K562 (cell line): ENCODE measurements around the gene PSRC1. TPM values are rescaled to one million over a fixed set of nuclear protein-coding genes. Genes with fewer than 3 reads are reported as not detected.
A peak's percentile ranks its signal among the peaks of the same experiment; 100 is the strongest.

Source experiments
- ATAC-seq: fragments of 200-7000 bp; cut with Tn5 transposase; 3 replicates; pipeline ENCODE4 v1.9.1; 2020; ENCODE audit warnings: moderate library complexity
- BruUV-seq: library from RNA; stranded (reverse); fragments of 400-500 nt; replicated peaks from 2 replicates; lab custom pipeline; 2021; lab: Mats Ljungman, UMichigan
- CTCF ChIA-PET: fragments of 300-600 bp; formaldehyde crosslinking; extraction: SDS; loops from one replicate; lab custom pipeline; 2021; ENCODE audit warnings: low intra/inter-chr PET ratio; lab: Yijun Ruan, JAX
- POLR2A ChIA-PET: fragments of 300-600, 350-650 bp; sonication (Branson Sonifier 250); formaldehyde crosslinking; extraction: SDS; loops from one replicate; lab custom pipeline; 2021; ENCODE audit warnings: antibody characterized with exemption, inconsistent platforms; lab: Yijun Ruan, JAX
- DNase-seq, 4 experiments: peaks; one replicate each; pipeline versions ENCODE4 v3.0.0 to v3.0.0-alpha.2; 2011 to 2018; ENCODE audit warnings: low spot score in 3 of 4, mixed read lengths in 3 of 4; ENCODE audit errors: extremely low read depth in 1 of 4
- FAIRE-seq: peaks from 2 replicates; lab custom pipeline; 2011; peaks lifted over from hg19 to GRCh38; lab: Jason Lieb, UNC
- H2AFZ ChIP-seq: 2 replicates; pipeline ENCODE4 v1.6.0; 2011; ENCODE audit warnings: low read depth, low read length, control low read depth, inconsistent platforms
- H3K27ac ChIP-seq: fragments of 200-600 bp; 3 replicates; pipeline ENCODE4 v1.8.0; 2011; ENCODE audit warnings: low read depth, mild to moderate bottlenecking, control low read depth, inconsistent platforms, low read length, moderate library complexity, mixed read lengths; ENCODE audit errors: extremely low read depth
- H3K27me3 ChIP-seq, 2 experiments: fragments of 300-600 bp in 1 of 2; 2 replicates in 1 of 2; 3 replicates in 1 of 2; pipeline versions ENCODE4 v1.6.0 to v1.8.0; 2011; ENCODE audit warnings: inconsistent platforms in 2 of 2, low read length in 2 of 2, mild to moderate bottlenecking in 1 of 2, mixed read lengths in 1 of 2, moderate library complexity in 1 of 2; ENCODE audit not compliant: control insufficient read depth in 2 of 2, insufficient read depth in 2 of 2
- H3K36me3 ChIP-seq: fragments of 300-600 bp; 3 replicates; pipeline ENCODE4 v1.8.0; 2011; ENCODE audit warnings: mild to moderate bottlenecking, low read length, inconsistent platforms; ENCODE audit not compliant: control insufficient read depth, insufficient read depth
- H3K4me1 ChIP-seq, 2 experiments: fragments of 200-600 bp in 1 of 2; replicated peaks in 1 of 2; 2 replicates in 1 of 2; 3 replicates in 1 of 2; pipeline versions ENCODE4 v1.5.1 to v1.8.0; 2011; ENCODE audit warnings: inconsistent platforms in 2 of 2, low read length in 2 of 2, mild to moderate bottlenecking in 1 of 2, mixed read lengths in 1 of 2, moderate library complexity in 1 of 2; ENCODE audit not compliant: control insufficient read depth in 2 of 2, insufficient read depth in 2 of 2
- H3K4me2 ChIP-seq: 2 replicates; pipeline ENCODE4 v1.6.1; 2011; ENCODE audit warnings: low read length, control low read depth, inconsistent platforms, mixed read lengths; ENCODE audit not compliant: insufficient read depth
- H3K4me3 ChIP-seq: fragments of 200-600 bp; sonication (generic), shearing (Covaris generic); 2 replicates; pipeline ENCODE4 v1.5.1; 2016; ENCODE audit warnings: control low read depth, inconsistent platforms
- H3K79me2 ChIP-seq: fragments of 200-600 bp; 3 replicates; pipeline ENCODE4 v1.8.0; 2011; ENCODE audit warnings: low read length, inconsistent platforms; ENCODE audit not compliant: control insufficient read depth, insufficient read depth
- H3K9ac ChIP-seq, 2 experiments: 2 replicates each; pipeline versions ENCODE4 v1.6.0 to v1.6.1; 2011; ENCODE audit warnings: low read depth in 2 of 2, low read length in 2 of 2, control low read depth in 1 of 2, inconsistent platforms in 1 of 2, mild to moderate bottlenecking in 1 of 2, mixed read lengths in 1 of 2; ENCODE audit not compliant: insufficient read depth in 1 of 2
- H3K9me1 ChIP-seq: one replicate; pipeline ENCODE4 v1.6.0; 2011; ENCODE audit warnings: inconsistent platforms, mild to moderate bottlenecking, low read length, moderate library complexity; ENCODE audit not compliant: control insufficient read depth, insufficient read depth
- H3K9me3 ChIP-seq: replicated peaks from 2 replicates; pipeline ENCODE4 v1.5.1; 2011; ENCODE audit warnings: low read depth, low read length, inconsistent platforms; ENCODE audit not compliant: control insufficient read depth, insufficient read depth
- H4K20me1 ChIP-seq: replicated peaks from 2 replicates; pipeline ENCODE4 v1.6.1; 2011; ENCODE audit warnings: low read length, inconsistent platforms, mixed read lengths; ENCODE audit not compliant: control insufficient read depth, insufficient read depth
- CXXC5 ChIP-seq: fragments of 250-450 bp; sonication (Bioruptor Pico); IDR thresholded peaks from 2 replicates; pipeline ENCODE4 v1.8.0; 2022; ENCODE audit warnings: inconsistent platforms, mild to moderate bottlenecking, moderate library complexity
- ELF2 ChIP-seq: fragments of 250-450 bp; sonication (Bioruptor Pico); IDR thresholded peaks from 2 replicates; pipeline ENCODE4 v1.5.0; 2021; ENCODE audit warnings: mild to moderate bottlenecking
- NR2C2 ChIP-seq, 2 experiments: fragments of 200-800 bp in 1 of 2; sonication (Bioruptor generic) in 1 of 2; sonication (generic) in 1 of 2; formaldehyde crosslinking in 1 of 2; IDR thresholded peaks; 2 replicates each; pipeline versions ENCODE4 v1.6.1 to v1.8.0; 2016 to 2022; ENCODE audit warnings: mild to moderate bottlenecking in 1 of 2, missing compliant biosample characterization in 1 of 2, missing genetic modification characterization in 1 of 2, missing genetic modification reagents in 1 of 2
- SMAD4 ChIP-seq: fragments of 250-450 bp; sonication (Bioruptor Pico); conservative IDR thresholded peaks from 2 replicates; pipeline ENCODE4 v1.8.0; 2021; ENCODE audit warnings: inconsistent platforms, mild to moderate bottlenecking, moderate library complexity
- SMARCA4 ChIP-seq: fragments of 450-650 bp; IDR thresholded peaks from 2 replicates; pipeline ENCODE4 v1.6.1; 2016
- TAL1 ChIP-seq: fragments of 450-650 bp; IDR thresholded peaks from 2 replicates; pipeline ENCODE4 v1.6.1; 2016; ENCODE audit warnings: mild to moderate bottlenecking
- ZNF253 ChIP-seq: fragments of 250-450 bp; sonication (Bioruptor Pico); conservative IDR thresholded peaks from 2 replicates; pipeline ENCODE4 v1.6.1; 2021; ENCODE audit warnings: mild to moderate bottlenecking
- WGBS: fragments of 100-300 bp; shearing (Covaris generic); methylation state at CpG from one replicate; pipeline ENCODE4 v1.1.6; 2016; ENCODE audit warnings: low coverage, mixed read lengths; ENCODE audit not compliant: insufficient coverage; ENCODE audit errors: missing lambda C conversion rate; 5-methylcytosine and 5-hydroxymethylcytosine counted together
- in situ Hi-C: fragments of 300-500 bp; cut with MboI; formaldehyde crosslinking; loops from 4 replicates; pipeline ENCODE4 v1.15.0; 2018; ENCODE audit warnings: inconsistent platforms, mixed read lengths
- intact Hi-C: fragments of 100-400 bp; cut with micrococcal nuclease; formaldehyde crosslinking; loops from 2 replicates; pipeline ENCODE4 v1.14.2; 2022
- polyA plus RNA-seq, 8 experiments: library from polyadenylated mRNA; depleted of rRNA in 4 of 8; stranded (reverse) in 5 of 8; unstranded in 3 of 8; fragments of >200 nt; fragmentation: Nextera tagmentation in 2 of 8; fragmentation: Illumina TruSeq in 1 of 8; extraction: Ambion mirVana in 2 of 8; extraction: Trizol in 1 of 8; gene quantifications; 2 replicates each; pipeline versions ENCODE4 v1.2.1 to v1.2.3, GENCODE V29; 2011 to 2014; ENCODE audit warnings: inconsistent platforms in 1 of 8, missing spikeins in 1 of 8
- total RNA-seq, 7 experiments: library from RNA; depleted of rRNA in 6 of 7; stranded (reverse); fragments of >200 nt in 6 of 7; fragmentation: Illumina TruSeq in 2 of 7; extraction: Trizol in 2 of 7; gene quantifications; 2 replicates each; pipeline versions ENCODE4 v1.2.1 to v1.2.3, GENCODE V29; 2011 to 2021; ENCODE audit warnings: low replicate concordance in 1 of 7
- TF ChIP-seq, protein P1 (sequence below): sonication (generic); formaldehyde crosslinking; IDR thresholded peaks from 2 replicates; pipeline ENCODE4 v1.8.0; 2023; ENCODE audit warnings: mild to moderate bottlenecking, missing genetic modification reagents
- TF ChIP-seq, protein P2 (sequence below): IDR thresholded peaks from 2 replicates; pipeline ENCODE4 v1.6.1; 2012; ENCODE audit warnings: low read depth, low read length, improper control_type of control experiment, borderline replicate concordance

PSRC1 gene
- total and polyA plus RNA-seq, 9 of the 15 experiments (the other 6 are each of a cell fraction or from before 2014, with no cell fraction given) = 6.5 to 65.2 (median 39.3) TPM

DNA sequence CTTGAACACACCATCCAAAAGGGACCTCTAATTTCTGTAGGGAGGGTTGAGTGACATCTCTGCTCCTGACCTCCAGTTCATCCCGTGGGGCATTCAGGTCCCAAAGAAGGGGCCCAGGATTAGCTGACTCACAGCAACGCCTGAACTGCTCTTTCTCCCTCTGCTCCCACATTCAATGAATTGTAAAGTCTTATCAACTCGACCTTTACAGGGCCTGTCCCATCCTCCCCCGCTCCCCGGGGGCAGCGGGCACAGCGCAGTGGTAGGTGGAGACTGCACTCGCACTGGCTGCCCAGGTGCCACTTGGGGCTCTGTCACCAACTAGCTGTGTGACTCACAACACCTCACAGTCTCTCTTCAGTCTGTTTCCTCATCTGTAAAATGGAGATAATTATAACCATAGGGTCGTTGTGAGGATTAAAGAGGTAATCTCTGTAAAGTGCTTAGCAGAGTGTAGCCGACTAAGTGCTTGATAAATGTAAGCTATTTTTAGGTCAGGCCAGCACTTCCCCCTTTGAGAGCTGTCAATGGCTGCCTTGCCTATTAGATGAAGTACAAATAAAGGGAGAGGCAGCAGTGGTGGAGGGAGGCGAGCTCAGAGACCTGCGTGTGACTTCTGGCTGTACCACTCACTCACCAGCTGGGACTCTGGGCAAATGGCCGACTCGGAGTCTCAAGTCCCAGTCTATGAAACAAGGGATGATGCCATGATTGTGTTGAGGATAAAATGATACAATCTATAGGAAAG lies 24.5 kb upstream of the PSRC1 start:
- Histone ChIP-seq H3K4me1 (peaks cover 18 to 36% of the 10 kb centered on the region in 2 experiments), H3K4me2 (peak overlapping the region; percentile 71), H2AFZ (no peak overlapping the region), H3K9me1 (no peaks in the 10 kb centered on the region), H3K27me3 (no peaks in the 10 kb centered on the region), H3K9ac (peak overlapping the region; percentile 22 to 70; a peak in 2 of 4 replicates), H3K4me3 (no peak overlapping the region), H3K36me3 (peaks cover 23% of the 10 kb centered on the region), H3K27ac (peak overlapping the region; percentile 57), H3K9me3 (no peaks in the 10 kb centered on the region), H4K20me1 (peaks cover 16% of the 10 kb centered on the region), H3K79me2 (no peaks in the 10 kb centered on the region)
- DNase-seq (peak; percentile 78 to 87 (median 80)), ATAC-seq (peak; percentile 70), FAIRE-seq (peak; percentile 74)
- POLR2A ChIA-PET = interaction anchor here (0.6 to 4.6 kb wide), 12 partner anchors 10 to 88 kb away, joined by 3 to 62 read pairs (median 4); partner anchors contain the start of gene PSRC1
- in situ Hi-C loops = no loop called here
- CTCF ChIA-PET = interaction anchor here (0.6 kb wide), 2 partner anchors 30 to 195 kb away, joined by 3 read pairs; a partner anchor contains a TSS
- no TSS peak for BruUV-seq
- intact Hi-C loops = no loop called here
- WGBS = under 1% methylated on average over 14 of the region's 14 CpGs
- TF ChIP-seq SMARCA4 (peak; percentile 80), ELF2 (CRISPR knock-in tag) (no peak), ZNF253 (CRISPR knock-in tag) (no peak), CXXC5 (CRISPR knock-in tag) (peak; percentile 70), NR2C2 (CRISPR knock-in tag; IDR thresholded peaks at IDR 0.05) (0 out of 2 replicates have a peak, but pooled peaks have one; percentile 49), NR2C2 (tag; IDR thresholded peaks at IDR 0.05) (0 out of 2 replicates have a peak, but pooled peaks have one; percentile 57), TAL1 (peak; percentile 68), SMAD4 (CRISPR knock-in tag) (peak; percentile 84)
- TF ChIP-seq, protein P1, sequence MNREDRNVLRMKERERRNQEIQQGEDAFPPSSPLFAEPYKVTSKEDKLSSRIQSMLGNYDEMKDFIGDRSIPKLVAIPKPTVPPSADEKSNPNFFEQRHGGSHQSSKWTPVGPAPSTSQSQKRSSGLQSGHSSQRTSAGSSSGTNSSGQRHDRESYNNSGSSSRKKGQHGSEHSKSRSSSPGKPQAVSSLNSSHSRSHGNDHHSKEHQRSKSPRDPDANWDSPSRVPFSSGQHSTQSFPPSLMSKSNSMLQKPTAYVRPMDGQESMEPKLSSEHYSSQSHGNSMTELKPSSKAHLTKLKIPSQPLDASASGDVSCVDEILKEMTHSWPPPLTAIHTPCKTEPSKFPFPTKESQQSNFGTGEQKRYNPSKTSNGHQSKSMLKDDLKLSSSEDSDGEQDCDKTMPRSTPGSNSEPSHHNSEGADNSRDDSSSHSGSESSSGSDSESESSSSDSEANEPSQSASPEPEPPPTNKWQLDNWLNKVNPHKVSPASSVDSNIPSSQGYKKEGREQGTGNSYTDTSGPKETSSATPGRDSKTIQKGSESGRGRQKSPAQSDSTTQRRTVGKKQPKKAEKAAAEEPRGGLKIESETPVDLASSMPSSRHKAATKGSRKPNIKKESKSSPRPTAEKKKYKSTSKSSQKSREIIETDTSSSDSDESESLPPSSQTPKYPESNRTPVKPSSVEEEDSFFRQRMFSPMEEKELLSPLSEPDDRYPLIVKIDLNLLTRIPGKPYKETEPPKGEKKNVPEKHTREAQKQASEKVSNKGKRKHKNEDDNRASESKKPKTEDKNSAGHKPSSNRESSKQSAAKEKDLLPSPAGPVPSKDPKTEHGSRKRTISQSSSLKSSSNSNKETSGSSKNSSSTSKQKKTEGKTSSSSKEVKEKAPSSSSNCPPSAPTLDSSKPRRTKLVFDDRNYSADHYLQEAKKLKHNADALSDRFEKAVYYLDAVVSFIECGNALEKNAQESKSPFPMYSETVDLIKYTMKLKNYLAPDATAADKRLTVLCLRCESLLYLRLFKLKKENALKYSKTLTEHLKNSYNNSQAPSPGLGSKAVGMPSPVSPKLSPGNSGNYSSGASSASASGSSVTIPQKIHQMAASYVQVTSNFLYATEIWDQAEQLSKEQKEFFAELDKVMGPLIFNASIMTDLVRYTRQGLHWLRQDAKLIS (CRISPR knock-in tag) = 0 out of 2 replicates have a peak, but pooled peaks have one; percentile 56
- TF ChIP-seq, protein P2, sequence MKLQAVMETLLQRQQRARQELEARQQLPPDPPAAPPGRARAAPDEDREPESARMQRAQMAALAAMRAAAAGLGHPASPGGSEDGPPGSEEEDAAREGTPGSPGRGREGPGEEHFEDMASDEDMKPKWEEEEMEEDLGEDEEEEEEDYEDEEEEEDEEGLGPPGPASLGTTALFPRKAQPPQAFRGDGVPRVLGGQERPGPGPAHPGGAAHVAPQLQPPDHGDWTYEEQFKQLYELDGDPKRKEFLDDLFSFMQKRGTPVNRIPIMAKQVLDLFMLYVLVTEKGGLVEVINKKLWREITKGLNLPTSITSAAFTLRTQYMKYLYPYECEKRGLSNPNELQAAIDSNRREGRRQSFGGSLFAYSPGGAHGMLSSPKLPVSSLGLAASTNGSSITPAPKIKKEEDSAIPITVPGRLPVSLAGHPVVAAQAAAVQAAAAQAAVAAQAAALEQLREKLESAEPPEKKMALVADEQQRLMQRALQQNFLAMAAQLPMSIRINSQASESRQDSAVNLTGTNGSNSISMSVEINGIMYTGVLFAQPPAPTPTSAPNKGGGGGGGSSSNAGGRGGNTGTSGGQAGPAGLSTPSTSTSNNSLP = 0 out of 2 replicates have a peak, but pooled peaks have one; percentile 7
